CD14-positive monocyte (primary cell): ENCODE measurements around the gene MS4A8. TPM values are rescaled to one million over a fixed set of nuclear protein-coding genes. Genes with fewer than 3 reads are reported as not detected.

Experiments
- DNase-seq, 3 donors: peaks; one replicate each; pipeline ENCODE4 v3.0.0-alpha.2; 2011 to 2022
- H2AFZ ChIP-seq: 2 replicates; pipeline ENCODE4 v1.6.0; 2012; ENCODE audit warnings: mild to moderate bottlenecking, low read depth, low read length, inconsistent platforms; ENCODE audit not compliant: insufficient read depth, poor library complexity, severe bottlenecking
- H3K27ac ChIP-seq, 2 donors: 1 replicate in 1 of 2; 2 replicates in 1 of 2; pipeline ENCODE4 v1.5.1; 2012 to 2013; ENCODE audit warnings: low read length in 2 of 2, control low read depth in 1 of 2, inconsistent platforms in 1 of 2, low read depth in 1 of 2, mild to moderate bottlenecking in 1 of 2
- H3K27me3 ChIP-seq, 2 donors: one replicate each; pipeline versions ENCODE4 v1.6.0 to v1.6.1; 2011 to 2013; ENCODE audit warnings: low read length in 2 of 2; ENCODE audit not compliant: control insufficient read depth in 2 of 2, insufficient read depth in 2 of 2
- H3K36me3 ChIP-seq, 2 donors: replicated peaks in 1 of 2; 1 replicate in 1 of 2; 2 replicates in 1 of 2; pipeline versions ENCODE4 v1.5.1 to v1.6.1; 2012 to 2013; ENCODE audit warnings: low read length in 2 of 2, control low read depth in 1 of 2, inconsistent platforms in 1 of 2, mild to moderate bottlenecking in 1 of 2; ENCODE audit not compliant: insufficient read depth in 2 of 2, control insufficient read depth in 1 of 2
- H3K4me1 ChIP-seq, 2 donors: 1 replicate in 1 of 2; 2 replicates in 1 of 2; pipeline versions ENCODE4 v1.5.1 to v1.6.1; 2012 to 2013; ENCODE audit warnings: low read length in 2 of 2, control low read depth in 1 of 2, inconsistent platforms in 1 of 2, mild to moderate bottlenecking in 1 of 2, moderate library complexity in 1 of 2; ENCODE audit not compliant: insufficient read depth in 2 of 2, control insufficient read depth in 1 of 2
- H3K4me2 ChIP-seq: replicated peaks from 2 replicates; pipeline ENCODE3; 2012; ENCODE audit warnings: low read length, moderate library complexity, mild to moderate bottlenecking; ENCODE audit not compliant: poor library complexity, severe bottlenecking; ENCODE audit errors: extremely low read depth
- H3K4me3 ChIP-seq, 3 experiments: fragments of 200-600 bp in 1 of 3; sonication (generic) in 1 of 3; replicated peaks in 1 of 3; 1 replicate in 2 of 3; 2 replicates in 1 of 3; pipeline ENCODE4 v1.5.1; 2011 to 2013; ENCODE audit warnings: low read length in 3 of 3, mild to moderate bottlenecking in 3 of 3, control low read depth in 2 of 3, low read depth in 2 of 3, inconsistent platforms in 1 of 3, moderate library complexity in 1 of 3
- H3K79me2 ChIP-seq: 2 replicates; pipeline ENCODE4 v1.6.0; 2012; ENCODE audit warnings: mild to moderate bottlenecking, control low read depth, inconsistent platforms, low read length, moderate library complexity; ENCODE audit not compliant: insufficient read depth
- H3K9ac ChIP-seq: 2 replicates; pipeline ENCODE4 v1.6.0; 2017; ENCODE audit warnings: low read length, mild to moderate bottlenecking; ENCODE audit not compliant: insufficient read depth, poor library complexity, severe bottlenecking
- H3K9me3 ChIP-seq, 2 donors: replicated peaks in 1 of 2; 1 replicate in 1 of 2; 2 replicates in 1 of 2; pipeline versions ENCODE4 v1.5.1 to v1.6.1; 2012 to 2013; ENCODE audit warnings: low read length in 2 of 2, control low read depth in 1 of 2; ENCODE audit not compliant: control insufficient read depth in 1 of 2, insufficient read depth in 1 of 2
- H4K20me1 ChIP-seq: 2 replicates; pipeline ENCODE4 v1.6.0; 2012; ENCODE audit warnings: mild to moderate bottlenecking, low read length, control low read depth, moderate library complexity; ENCODE audit not compliant: insufficient read depth
- H3K27ac Mint-ChIP-seq, 7 donors: one replicate each; pipeline ENCODE4 v1.8.0; 2020; ENCODE audit warnings: mild to moderate bottlenecking in 7 of 7, mixed read lengths in 7 of 7, moderate library complexity in 6 of 7, inconsistent platforms in 2 of 7
- H3K27me3 Mint-ChIP-seq, 3 donors: one replicate each; pipeline ENCODE4 v1.8.0; 2021 to 2022; ENCODE audit warnings: low read depth in 3 of 3, mild to moderate bottlenecking in 3 of 3, mixed read lengths in 3 of 3, moderate library complexity in 3 of 3, inconsistent platforms in 1 of 3
- H3K36me3 Mint-ChIP-seq, 2 donors: one replicate each; pipeline ENCODE4 v1.8.0; 2020; ENCODE audit warnings: mixed read lengths in 2 of 2, inconsistent platforms in 1 of 2, mild to moderate bottlenecking in 1 of 2
- H3K4me1 Mint-ChIP-seq: one replicate; pipeline ENCODE4 v1.8.0; 2020; ENCODE audit warnings: mild to moderate bottlenecking, mixed read lengths
- H3K4me3 Mint-ChIP-seq, 2 donors: one replicate each; pipeline ENCODE4 v1.8.0; 2020; ENCODE audit warnings: mild to moderate bottlenecking in 2 of 2, mixed read lengths in 2 of 2, moderate library complexity in 1 of 2
- H3K9me3 Mint-ChIP-seq, 7 donors: one replicate each; pipeline ENCODE4 v1.8.0; 2020 to 2022; ENCODE audit warnings: mixed read lengths in 7 of 7, mild to moderate bottlenecking in 6 of 7, moderate library complexity in 6 of 7, inconsistent platforms in 2 of 7
- WGBS: methylation state at CpG from one replicate; pipeline ENCODE4 v1.1.5; 2013; ENCODE audit warnings: missing lambda C conversion rate; ENCODE audit not compliant: insufficient coverage; 5-methylcytosine and 5-hydroxymethylcytosine counted together
- intact Hi-C, 2 donors: fragments of 100-400 bp; cut with micrococcal nuclease; formaldehyde crosslinking; loops; one replicate each; pipeline versions ENCODE4 v1.15.0 to v1.15.1; 2023
- polyA plus RNA-seq, 3 donors: library from polyadenylated mRNA; depleted of rRNA in 1 of 3; unstranded in 2 of 3; stranded (reverse) in 1 of 3; fragments of 300-500 nt in 2 of 3; fragments of >200 nt in 1 of 3; fragmentation: Illumina TruSeq in 2 of 3; gene quantifications; 1 replicate in 2 of 3; 2 replicates in 1 of 3; pipeline ENCODE4 v1.2.3, GENCODE V29; 2012 to 2021
- TF ChIP-seq, protein P1 (sequence below): fragments of 200-600 bp; IDR thresholded peaks from one replicate; pipeline ENCODE4 v1.8.0; 2022; ENCODE audit warnings: antibody characterized with exemption, mild to moderate bottlenecking

The MS4A8 gene
- polyA plus RNA-seq, 3 donors, result not detected

DNA sequence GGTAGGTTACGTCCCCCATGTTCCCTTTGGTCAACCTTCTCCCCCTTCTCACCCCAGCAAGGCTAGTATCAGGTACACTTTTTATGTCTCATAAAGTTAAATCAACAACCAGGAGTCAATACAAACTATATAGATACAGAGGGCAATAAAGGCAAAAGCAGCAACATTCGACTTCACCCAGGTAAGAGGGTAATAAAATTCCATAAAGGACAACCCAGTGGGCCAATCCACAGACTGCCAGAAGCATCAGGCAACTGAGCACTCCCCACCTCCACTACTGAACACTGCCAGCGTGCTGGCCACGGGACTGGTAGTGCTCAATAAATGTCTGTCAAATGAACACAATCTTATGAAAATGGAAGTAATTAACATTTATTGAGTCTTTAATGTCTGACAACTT lies 20.0 kb downstream of the MS4A8 start:
- Histone ChIP-seq H3K4me2 (no peak overlapping the region), H3K27ac (no peak overlapping the region), H4K20me1 (no peaks in the 10 kb centered on the region), H3K4me3 (no peak overlapping the region), H3K79me2 (no peaks in the 10 kb centered on the region), H3K4me1 (no peaks in the 10 kb centered on the region), H3K36me3 (no peaks in the 10 kb centered on the region), H3K9me3 (peaks cover 8 to 15% of the 10 kb centered on the region in 2 donors), H2AFZ (no peak overlapping the region), H3K9ac (no peak overlapping the region), H3K27me3 (peaks cover 0 to 2% of the 10 kb centered on the region in 2 donors)
- no CpG with 5 or more reads among the region's 4 CpGs for WGBS
- H3K36me3 Mint-ChIP-seq, result no peaks in the 10 kb centered on the region
- intact Hi-C loops, result loop anchor here in 1 of 2 donors (1.0 kb wide), 1 partner anchor 62 kb away; no protein-coding TSS in a partner anchor
- peaks cover 2 to 7% (median 3%) of the 10 kb centered on the region in 3 donors for H3K27me3 Mint-ChIP-seq
- no peak overlapping the region for H3K27ac Mint-ChIP-seq
- no peaks in the 10 kb centered on the region for H3K4me1 Mint-ChIP-seq
- DNase-seq, result no peak
- peaks cover 7 to 23% (median 10%) of the 10 kb centered on the region in 7 donors for H3K9me3 Mint-ChIP-seq
- H3K4me3 Mint-ChIP-seq, result no peak overlapping the region
- TF ChIP-seq, protein P1, sequence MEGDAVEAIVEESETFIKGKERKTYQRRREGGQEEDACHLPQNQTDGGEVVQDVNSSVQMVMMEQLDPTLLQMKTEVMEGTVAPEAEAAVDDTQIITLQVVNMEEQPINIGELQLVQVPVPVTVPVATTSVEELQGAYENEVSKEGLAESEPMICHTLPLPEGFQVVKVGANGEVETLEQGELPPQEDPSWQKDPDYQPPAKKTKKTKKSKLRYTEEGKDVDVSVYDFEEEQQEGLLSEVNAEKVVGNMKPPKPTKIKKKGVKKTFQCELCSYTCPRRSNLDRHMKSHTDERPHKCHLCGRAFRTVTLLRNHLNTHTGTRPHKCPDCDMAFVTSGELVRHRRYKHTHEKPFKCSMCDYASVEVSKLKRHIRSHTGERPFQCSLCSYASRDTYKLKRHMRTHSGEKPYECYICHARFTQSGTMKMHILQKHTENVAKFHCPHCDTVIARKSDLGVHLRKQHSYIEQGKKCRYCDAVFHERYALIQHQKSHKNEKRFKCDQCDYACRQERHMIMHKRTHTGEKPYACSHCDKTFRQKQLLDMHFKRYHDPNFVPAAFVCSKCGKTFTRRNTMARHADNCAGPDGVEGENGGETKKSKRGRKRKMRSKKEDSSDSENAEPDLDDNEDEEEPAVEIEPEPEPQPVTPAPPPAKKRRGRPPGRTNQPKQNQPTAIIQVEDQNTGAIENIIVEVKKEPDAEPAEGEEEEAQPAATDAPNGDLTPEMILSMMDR, result no peak

DNA sequence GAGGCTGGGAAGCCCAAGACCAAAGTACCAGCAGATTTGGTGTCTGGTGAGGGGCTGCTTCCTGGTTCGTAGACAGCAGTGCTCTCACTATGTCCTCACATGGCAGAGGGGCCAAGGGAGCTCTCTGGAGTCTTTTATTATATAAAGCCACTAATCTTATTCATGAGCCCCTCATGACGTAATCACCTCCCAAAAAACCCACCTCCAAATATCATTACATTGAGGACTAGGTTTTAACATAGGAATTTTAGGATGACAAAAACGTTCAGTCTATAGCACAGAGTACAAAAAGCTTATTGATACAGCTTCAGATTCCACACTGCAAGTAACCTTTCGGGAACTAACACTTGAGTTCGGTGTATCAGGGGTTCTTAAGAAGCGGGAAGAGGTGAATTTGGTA lies 21.0 kb downstream of the MS4A8 start:
- H3K27ac ChIP-seq, result no peak overlapping the region
- no peaks in the 10 kb centered on the region for H3K36me3 Mint-ChIP-seq
- no peaks in the 10 kb centered on the region for H3K79me2 ChIP-seq
- intact Hi-C loops, result no loop called here
- no peak overlapping the region for H3K4me3 Mint-ChIP-seq
- H3K27ac Mint-ChIP-seq, result no peak overlapping the region
- H3K9me3 Mint-ChIP-seq, result peaks cover 7 to 23% (median 10%) of the 10 kb centered on the region in 7 donors
- H3K27me3 Mint-ChIP-seq, result peaks cover 2 to 8% (median 7%) of the 10 kb centered on the region in 3 donors
- H3K4me1 ChIP-seq, result no peaks in the 10 kb centered on the region
- peaks cover 8 to 15% of the 10 kb centered on the region in 2 donors for H3K9me3 ChIP-seq
- no peaks in the 10 kb centered on the region for H3K36me3 ChIP-seq
- DNase-seq, result no peak
- TF ChIP-seq, protein P1, result no peak
- WGBS, result 100% methylated on average over 1 of the region's 6 CpGs
- no peaks in the 10 kb centered on the region for H4K20me1 ChIP-seq
- no peak overlapping the region for H3K4me3 ChIP-seq
- H3K27me3 ChIP-seq, result peaks cover 0 to 2% of the 10 kb centered on the region in 2 donors
- H3K4me2 ChIP-seq, result no peak overlapping the region
- H3K9ac ChIP-seq, result no peak overlapping the region
- H2AFZ ChIP-seq, result no peak overlapping the region
- no peaks in the 10 kb centered on the region for H3K4me1 Mint-ChIP-seq
